Pons (tissue), 1 donor: ENCODE results near the gene OR8B2.
"Not testable (repeated sequence)": the region's sequence is repeated elsewhere in the genome, so short reads cannot be mapped to it uniquely, and the experiment has no call there.

Source experiments
- DNase-seq: peaks from one replicate; pipeline ENCODE4 v3.0.0-alpha.2; 2016; ENCODE audit warnings: low spot score

The OR8B2 gene

DNA sequence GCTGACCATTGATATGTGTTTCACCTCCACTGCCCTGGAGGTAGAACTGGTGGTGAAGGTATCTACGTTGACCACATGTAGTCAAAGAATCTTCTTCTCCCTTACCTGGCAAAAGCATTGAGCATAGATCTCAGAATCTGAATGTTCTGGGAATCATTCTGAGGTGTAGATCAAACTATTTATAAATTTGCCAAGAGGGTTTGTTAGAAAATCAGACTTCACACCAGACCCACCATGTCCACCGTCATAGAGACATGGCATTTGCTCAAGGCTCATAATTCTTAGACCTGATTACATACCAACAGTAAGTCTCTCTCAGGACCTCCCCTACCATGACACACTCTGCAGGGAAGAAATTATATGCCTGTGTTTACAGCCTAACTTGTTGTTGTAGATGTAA, at the start of gene OR8B2:
Gene OR8B2, minus strand, starts transcription at position 101 of the 400 bp plus-strand sequence. CDS start 1,156 bp downstream, outside the sequence.
- no peak for DNase-seq

- DNase-seq: no peak
Observed at GRCh38 chr11:124429599-124429998, 45.3 kb upstream of the OR8B2 start.

GRCh38 chr11:124424384-124424921, 40.2 kb upstream of the OR8B2 start, which contains the start of gene OR8B4:
Gene OR8B4, minus strand, starts transcription at chr11:124424871. Its CDS starts 0 bp downstream, at chr11:124424871.
- no peak for DNase-seq

GRCh38 chr11:124421043-124421442, 36.7 kb upstream of the OR8B2 start:
- no peak for DNase-seq

DNA sequence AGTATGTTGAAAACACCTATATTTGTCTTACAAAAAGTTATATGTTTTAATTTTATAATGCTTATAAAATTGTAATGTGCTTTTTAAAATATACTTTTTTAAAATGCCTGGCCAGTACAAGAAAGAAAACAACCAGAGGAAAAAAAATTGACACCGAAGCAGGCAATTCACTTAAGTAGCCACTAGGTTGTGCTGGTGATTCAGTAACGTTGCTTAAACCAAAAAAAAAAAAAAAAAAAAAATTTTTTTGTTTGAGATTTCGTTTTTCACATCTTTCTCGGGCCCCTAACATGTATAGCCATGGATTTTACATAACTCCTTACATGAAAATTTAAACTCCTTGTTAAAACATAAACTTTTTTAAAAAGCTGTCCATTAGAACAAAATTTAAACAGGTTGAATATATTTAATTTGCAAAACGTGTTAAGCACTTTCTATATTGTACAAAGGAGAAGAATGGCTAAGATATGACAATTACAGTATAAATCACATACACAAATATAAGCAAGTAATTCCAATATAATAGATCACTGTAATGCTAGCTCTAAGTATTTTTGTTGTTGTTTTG, 31.1 kb upstream of the OR8B2 start:
- peak; percentile 24 for DNase-seq

DNA sequence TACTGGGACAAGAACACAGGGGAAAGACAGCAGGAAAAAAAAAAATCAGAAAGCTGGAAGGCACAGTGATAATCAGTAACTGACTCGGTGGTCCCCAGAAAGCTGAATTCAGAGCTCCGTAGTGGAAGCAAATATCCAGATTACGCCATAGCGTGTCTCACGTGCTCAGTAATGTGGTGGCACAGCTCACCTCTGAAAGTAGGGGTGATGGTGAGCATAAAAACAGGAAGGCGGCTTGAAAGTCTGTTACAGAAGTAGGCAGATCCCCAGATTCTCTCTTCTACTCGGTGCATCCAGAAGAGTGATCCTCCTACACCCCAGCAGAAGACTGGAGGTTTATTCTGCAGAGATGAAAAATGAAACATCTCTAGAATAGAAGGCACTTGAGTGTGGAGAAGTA, 25.6 kb upstream of the OR8B2 start:
- no peak for DNase-seq

- no peak for DNase-seq
Observed at GRCh38 chr11:124405581-124405980, 21.3 kb upstream of the OR8B2 start.

DNA sequence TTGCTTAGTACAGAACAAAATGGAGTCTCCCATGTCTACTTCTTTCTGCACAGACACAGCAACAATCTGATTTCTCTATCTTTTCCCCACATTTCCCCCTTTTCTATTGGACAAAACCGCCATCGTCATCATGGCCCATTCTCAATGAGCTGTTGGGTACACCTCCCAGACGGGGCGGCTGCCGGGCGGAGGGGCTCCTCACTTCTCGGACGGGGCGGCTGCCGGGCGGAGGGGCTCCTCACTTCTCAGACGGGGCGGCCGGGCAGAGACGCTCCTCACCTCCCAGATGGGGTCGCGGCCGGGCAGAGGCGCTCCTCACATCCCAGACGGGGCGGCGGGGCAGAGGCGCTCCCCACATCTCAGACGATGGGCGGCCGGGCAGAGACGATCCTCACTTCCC, 18.9 kb upstream of the OR8B2 start:
- DNase-seq: not testable (repeated sequence)

GRCh38 chr11:124402326-124402922, 18.1 kb upstream of the OR8B2 start:
- peak; percentile 53 for DNase-seq

DNA sequence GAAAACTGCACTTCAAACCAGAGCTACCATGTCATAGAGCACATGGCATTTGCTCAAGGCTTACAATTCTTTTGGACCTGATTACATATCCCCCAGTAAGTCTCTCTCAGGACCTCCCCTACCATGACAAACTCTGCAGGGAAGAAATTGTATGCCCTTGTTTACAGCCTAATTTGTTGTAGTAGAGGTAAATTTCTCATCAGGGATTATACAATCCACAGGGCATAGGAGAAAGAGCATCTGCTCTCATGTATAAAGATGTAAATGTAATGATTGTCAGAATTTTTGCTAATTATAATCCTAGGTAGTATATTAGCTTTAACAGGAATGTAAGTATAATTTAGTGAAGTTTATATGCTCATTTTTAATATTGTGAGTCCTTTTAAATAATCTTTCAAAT, 14.6 kb upstream of the OR8B2 start, which contains the start of gene OR8B3:
Gene OR8B3, minus strand, starts transcription at position 101 of the 400 bp plus-strand sequence. CDS start 1,673 bp downstream, outside the sequence.
- DNase-seq: no peak

GRCh38 chr11:124396847-124397246, 12.5 kb upstream of the OR8B2 start:
- DNase-seq: not testable (repeated sequence)

GRCh38 chr11:124394408-124394807, 10.1 kb upstream of the OR8B2 start:
- no peak for DNase-seq

- DNase-seq: not testable (repeated sequence)
Observed at GRCh38 chr11:124382857-124383256, 1.4 kb downstream of the OR8B2 start.

GRCh38 chr11:124380585-124380984, 3.7 kb downstream of the OR8B2 start:
- DNase-seq: no peak

- no peak for DNase-seq
Observed at GRCh38 chr11:124376280-124376679, 8.0 kb downstream of the OR8B2 start.

DNA sequence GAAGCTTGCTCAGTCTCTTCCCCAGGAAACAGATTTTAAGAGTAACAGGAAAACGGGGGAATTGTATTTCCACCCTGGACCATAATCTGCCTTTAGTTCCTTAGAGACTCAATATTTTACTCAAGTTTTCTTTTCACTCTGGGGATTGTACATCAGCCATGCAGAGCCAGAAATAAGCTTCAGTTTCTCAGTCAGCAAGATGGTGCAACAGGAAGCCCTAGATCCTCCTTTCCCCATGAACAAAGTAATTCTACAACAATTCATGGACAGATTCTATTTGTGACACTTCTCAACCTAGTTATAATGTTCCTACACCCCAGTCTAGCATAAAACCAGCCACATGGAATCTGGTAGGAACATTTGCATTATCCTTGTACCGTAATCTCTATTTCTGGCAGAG, 24.7 kb downstream of the OR8B2 start:
- no peak for DNase-seq

DNA sequence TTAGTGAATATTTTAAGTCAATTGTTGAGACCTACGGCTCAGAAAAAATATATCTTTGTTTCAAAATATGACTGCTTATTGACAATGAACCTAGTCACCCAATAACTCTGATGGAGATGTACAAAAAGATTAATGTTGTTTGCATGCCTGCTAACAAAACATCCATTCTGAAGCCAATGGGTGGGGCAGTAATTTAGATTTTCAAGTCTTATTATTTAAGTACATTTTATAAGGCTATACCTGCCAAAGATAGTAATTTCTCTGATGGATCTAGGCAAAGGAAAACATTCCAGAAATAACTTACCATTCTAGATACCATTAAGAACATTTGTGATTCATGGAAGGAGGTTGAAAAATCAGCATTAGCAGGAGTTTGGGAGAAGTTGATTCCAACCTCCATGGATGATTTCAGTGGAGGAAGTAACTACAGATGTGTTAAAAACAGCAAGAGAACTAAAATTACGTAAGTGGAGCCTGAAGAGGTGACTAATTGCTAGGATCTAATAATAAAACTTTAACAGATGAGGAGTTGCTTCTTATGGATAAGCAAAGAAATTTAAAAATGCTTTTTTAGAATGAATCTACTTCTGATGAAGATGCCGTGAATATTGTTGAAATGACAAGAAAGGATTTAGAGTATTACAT, 37.9 kb downstream of the OR8B2 start:
- DNase-seq: no peak

DNA sequence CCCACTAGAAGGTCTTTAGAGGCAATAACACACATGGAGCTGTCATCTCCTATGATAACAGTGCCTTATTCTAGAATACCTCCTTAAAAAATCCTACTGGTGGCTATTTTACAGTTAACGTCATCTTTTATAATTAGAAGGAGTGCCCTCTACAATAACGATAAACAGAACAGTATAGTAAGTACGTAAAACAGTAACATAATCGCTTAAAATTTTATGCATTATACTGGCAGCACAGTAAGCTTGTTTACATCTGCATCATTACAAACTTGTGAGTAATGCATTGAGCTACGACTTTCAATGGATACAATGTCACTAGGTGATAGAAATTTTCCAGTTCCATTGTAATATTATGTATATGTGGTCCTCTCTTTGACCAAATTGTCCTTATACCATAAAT, 40.0 kb downstream of the OR8B2 start:
- DNase-seq: no peak

DNA sequence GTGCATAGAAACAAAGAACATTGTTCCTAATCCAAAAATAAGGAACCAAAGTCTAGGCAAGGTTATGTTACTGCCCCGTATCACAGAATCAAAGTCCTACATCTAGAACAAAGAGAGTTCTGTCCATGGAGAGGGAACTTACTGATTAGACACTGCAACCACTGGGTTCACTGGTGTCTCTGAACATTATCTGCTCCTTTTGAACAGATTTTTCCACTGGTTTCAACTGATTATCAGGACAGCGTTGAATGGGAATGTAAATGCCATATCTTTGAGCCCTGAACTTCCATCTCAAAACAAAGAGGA, 44.2 kb downstream of the OR8B2 start:
- no peak for DNase-seq

DNA sequence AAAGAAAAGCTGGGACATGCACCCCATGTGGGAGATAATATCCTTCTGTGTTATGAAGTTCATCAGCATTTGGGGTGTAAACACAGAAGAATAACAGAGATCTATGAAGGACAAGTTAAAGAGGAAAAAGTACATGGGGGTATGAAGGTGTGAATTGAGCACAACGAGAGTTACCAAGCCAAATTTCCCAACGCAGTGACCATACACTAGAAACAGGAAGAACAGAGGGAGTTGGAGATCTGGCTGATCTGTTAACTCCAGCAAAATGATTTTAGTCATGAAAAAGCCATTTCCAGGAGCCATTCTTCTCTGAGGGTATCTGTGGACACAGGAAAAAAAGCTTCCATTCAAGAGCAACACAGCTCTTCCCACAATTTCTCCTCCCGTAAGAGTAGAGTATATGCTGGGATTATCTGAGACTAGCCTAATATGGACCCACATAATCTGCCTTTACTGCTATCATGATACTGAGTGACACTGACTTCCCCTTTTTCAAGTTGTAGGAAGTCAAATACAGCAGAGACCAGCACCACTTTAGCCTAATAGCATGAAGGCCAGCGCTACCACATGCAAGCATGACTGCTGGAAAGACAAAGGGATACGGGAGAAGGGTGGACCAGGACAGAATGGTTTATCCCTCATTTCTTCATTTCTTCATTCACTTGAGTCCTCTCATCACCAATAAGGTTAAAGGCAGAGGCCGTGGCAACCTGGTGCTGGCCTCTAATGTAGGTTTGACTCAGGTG, 44.7 kb downstream of the OR8B2 start:
- peak; percentile 14 for DNase-seq
